HG03378 (cell line): Measurements from ENCODE around the gene CYP4B1.
"Not testable (repeated sequence)": the region's sequence is repeated elsewhere in the genome, so short reads cannot be mapped to it uniquely, and the experiment has no call there.

Experiments used
- ATAC-seq: cut with Tn5 transposase; IDR thresholded peaks from one replicate; pipeline ENCODE4 v1.9.1; 2021; ENCODE audit warnings: mild to moderate bottlenecking, moderate library complexity; ENCODE audit not compliant: unreplicated experiment

CYP4B1 gene

DNA sequence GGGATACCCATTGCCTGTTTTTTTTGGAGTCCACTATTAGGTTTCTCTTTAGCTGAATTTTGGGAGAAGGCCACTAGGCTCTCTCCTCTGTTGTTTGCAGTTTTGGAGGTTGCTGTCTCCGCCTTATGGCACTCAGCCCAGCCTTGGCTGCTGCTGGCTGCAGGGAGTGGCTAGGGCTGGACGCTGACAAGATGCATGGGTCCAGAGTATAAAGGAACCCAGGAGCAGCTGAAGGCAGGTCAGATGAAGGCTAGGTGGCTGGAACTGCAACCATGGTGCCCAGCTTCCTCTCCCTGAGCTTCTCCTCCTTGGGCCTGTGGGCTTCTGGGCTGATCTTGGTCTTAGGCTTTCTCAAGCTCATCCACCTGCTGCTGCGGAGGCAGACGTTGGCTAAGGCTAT, at the start of gene CYP4B1:
Gene CYP4B1, plus strand, starts transcription at position 237 of the 400 bp plus-strand sequence. Its CDS starts 36 bp downstream, at position 273.
- ATAC-seq = no peak

DNA sequence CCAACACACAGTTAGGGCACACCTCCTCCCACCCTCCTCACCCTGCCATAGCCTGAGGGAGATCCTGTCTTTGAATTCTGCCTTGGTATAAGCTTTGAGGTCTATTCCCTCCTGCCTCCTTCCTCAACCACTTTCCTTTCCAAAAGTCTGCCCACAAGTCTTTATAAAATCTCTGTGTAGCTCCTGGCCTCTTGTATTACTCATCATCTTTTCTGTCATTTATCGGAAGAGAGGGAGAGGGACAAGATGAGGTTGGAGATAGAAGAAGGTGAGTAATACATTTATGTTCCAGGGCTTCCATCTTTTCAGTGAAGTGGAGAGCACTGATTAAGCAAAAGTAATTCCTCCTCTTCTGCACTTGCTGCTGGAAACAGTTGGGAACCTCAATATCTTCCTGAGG, 49.4 kb upstream of the CYP4B1 start:
- ATAC-seq = no peak

- ATAC-seq = no peak
Observed at GRCh38 chr1:46749921-46750404, 48.9 kb upstream of the CYP4B1 start.

DNA sequence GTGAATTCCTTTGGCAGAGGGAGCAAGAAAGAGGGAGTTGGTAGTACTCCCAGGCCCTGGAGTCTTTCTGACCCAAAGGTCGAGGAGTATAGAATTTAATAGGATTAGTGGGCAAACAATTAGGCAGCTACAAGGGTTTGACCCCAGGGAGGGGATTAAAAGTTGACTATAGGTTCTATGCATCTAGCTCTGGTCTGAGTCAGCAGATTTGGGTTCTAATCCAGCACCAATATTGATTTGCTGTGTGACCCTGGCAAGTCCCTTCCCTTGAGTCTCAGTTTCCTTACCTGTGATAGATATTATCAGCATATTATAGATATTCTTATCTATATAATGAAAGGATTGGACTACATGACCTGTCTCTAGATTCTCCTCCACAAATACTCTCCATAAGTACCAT, 44.9 kb upstream of the CYP4B1 start:
- no peak for ATAC-seq

DNA sequence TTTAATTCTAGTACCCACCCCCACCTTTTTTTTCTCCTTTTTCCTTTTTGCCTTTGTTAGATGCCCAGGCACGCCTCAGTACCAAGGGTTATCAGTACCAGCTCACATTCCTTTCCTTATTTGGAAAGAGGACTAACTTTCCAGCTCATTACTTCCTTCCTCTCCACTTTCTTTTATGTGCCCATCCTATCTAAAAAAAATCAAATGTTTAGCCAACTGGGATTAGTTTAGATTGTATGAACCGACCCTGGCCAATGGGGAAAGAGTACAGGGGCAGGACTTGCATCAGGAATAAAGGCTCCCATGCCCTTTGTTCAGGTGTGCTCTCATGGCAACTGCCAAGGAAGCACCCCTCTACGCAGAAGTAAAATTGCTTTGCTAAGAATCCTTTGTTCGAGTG, 44.1 kb upstream of the CYP4B1 start:
- not testable (repeated sequence) for ATAC-seq

GRCh38 chr1:46755121-46755520, 43.7 kb upstream of the CYP4B1 start:
- no peak for ATAC-seq

DNA sequence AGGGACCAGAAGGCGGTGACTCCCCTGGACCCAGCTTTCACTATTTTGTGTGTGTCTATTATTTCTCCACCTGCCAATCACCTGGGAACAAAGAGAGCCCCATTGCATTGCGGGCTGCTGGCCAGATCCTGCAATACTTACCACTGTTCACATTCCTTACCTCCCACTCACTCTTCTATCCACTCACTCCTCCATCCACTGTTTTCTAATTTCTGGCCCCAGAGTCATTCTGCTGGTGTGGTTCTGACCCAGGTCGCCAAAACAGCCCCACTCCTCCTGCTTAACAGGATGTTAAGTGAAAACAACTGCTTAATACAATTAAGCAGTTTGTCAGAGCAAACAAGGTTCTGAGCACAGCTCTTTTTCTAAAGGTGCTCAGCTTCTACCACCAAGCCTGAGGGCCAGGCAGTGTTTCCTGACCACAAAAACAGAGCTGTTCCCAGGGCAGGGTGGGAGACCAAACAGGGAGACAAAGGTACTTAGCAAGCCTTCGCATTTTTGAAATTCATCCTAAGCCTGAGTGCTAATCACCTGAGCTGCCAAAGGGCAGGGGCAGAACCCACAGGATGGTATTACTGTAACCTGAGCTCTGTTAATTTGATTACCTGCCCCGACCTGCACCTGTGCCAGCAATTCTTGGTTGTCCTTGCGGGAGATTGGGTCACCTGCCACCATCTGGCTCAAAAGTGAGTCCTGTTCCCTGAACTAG, 41.4 kb upstream of the CYP4B1 start:
- ATAC-seq = no peak

GRCh38 chr1:46757956-46758528, 40.8 kb upstream of the CYP4B1 start:
- ATAC-seq = no peak

DNA sequence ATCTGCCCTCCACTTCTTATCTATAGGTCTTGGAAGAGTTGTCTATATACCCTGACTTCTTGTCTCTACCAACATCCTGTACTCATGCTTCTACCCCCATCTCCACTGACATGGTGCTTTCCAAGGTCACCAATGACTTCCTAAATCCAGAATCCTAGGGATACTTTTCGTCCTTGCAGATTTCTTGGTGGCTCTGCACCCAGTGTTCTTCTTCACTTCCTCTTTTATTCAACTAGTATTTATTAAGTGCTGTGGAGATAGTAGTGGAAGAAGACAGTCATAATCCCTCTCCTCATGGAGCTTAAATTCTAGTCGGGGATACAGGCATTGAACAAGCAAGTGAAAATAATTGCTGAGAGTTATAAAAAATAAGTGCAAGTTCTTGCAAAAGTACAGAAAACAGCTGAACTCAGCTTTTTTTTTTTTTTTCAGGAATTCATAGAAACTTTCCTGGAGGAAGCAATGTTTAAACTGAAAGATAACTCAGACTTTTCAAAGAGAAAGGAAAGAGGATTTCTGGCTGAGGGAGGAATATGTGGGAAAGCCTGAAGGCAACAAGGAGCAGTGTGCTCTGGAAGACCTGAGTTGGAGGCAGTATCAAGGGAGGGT, 38.2 kb upstream of the CYP4B1 start:
- ATAC-seq = no peak

GRCh38 chr1:46761740-46762139, 37.1 kb upstream of the CYP4B1 start:
- no peak for ATAC-seq

DNA sequence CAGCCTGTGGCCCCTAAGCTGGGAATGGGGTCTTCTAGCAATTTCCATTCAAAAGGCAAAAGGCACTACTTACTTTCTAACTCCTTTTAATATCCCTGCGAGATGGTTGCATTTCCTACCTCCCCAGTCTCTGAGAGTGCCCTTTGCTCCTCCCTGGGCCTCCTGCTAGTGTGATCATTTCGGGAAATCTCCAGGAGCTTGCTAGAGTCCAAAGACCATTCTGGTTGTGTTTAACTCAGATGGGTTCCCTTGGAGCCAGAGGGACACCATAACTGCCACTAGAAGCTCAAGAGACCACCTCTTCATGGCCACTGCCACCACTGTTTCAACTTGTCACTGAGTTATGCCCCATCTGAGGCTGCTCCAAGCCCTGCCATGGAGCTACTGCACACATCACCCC, 34.4 kb upstream of the CYP4B1 start:
- no peak for ATAC-seq

DNA sequence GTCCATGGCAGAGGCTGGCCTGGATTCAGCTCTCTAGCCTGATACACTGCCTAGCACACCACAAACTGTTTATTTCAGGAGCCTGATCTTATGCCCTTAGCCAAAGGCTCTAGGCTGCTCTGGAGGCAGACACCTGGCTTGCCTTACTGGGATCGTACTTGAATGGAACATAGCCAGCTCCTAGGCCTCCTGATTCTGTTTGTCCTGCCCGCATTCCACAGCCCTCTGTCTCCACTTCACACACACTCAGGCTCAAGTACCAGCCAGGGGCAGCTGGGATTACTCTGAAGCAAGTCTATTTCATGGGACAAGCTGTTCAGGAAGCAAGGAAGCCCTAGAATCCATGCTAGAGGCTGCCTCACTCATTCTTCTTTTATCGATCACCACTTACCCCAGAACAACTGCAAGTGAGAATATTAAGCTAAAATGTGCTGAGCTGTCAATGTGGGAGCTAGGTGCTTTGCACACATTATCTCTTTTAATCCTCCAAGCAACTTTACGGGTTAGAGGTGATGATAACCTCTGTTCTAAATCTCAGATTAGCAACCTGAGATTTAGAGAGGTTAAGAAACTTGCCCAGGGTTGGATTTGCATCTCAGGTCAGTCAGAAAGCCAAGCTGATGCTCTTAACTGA, 31.1 kb upstream of the CYP4B1 start:
- ATAC-seq = no peak

GRCh38 chr1:46768445-46768844, 30.4 kb upstream of the CYP4B1 start:
- ATAC-seq = no peak

DNA sequence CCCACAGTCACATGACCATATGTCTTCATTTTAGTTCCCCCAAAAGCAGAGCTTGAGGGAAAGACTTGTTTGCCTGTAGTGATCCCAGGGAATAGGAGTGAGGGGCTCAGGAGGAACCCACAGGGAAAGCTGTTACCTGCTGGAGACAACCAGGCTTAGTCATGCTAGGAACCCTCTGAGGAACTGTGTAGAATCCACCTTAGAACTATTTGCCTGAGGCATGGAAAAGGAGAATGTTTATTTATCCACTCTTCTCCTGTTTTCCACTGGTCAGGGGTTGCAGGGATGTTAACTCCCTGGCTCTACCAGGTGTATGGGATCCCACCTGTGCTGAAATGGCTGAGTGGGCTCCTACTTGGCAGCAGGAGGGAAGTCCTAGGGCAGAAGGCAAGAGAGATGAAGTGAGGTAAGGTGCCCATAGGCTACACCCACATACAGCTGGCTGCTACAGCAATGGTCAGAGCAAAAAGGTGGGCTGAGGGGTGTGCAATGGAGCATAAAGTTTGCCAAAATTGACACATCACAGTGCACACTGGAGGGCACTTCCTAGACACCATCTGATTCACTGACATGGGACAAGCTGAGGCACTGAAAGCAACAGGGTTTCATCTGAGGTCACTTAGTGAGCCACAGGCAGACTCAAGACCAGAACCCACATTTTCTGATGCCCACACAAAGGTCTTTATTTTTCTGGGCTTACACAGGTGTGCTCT, 29.7 kb upstream of the CYP4B1 start:
- ATAC-seq = no peak

- ATAC-seq = no peak
Observed at GRCh38 chr1:46770541-46770940, 28.3 kb upstream of the CYP4B1 start.

GRCh38 chr1:46772571-46772970, 26.3 kb upstream of the CYP4B1 start:
- ATAC-seq = no peak

- no peak for ATAC-seq
Observed at GRCh38 chr1:46774297-46774696, 24.5 kb upstream of the CYP4B1 start.

DNA sequence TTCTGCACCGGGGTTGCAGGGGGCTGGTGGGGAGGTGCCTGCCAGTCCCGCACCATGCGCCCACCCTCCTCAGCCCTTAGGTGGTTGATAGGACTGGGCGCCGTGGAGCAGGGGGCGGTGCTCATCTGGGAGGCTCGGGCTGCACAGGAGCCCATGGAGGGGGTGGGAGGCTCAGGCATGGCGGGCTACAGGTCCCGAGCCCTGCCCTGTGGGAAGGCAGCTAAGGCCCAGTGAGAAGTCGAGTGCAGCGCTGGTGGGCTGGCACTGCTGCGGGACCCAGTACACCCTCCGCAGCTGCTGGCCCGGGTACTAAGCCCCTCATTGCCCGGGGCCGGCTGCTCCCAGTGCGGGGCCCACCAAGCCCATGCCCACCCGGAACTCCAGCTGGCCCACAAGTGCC, 20.4 kb upstream of the CYP4B1 start:
- ATAC-seq = not testable (repeated sequence)

GRCh38 chr1:46784666-46785065, 14.2 kb upstream of the CYP4B1 start:
- ATAC-seq = no peak

DNA sequence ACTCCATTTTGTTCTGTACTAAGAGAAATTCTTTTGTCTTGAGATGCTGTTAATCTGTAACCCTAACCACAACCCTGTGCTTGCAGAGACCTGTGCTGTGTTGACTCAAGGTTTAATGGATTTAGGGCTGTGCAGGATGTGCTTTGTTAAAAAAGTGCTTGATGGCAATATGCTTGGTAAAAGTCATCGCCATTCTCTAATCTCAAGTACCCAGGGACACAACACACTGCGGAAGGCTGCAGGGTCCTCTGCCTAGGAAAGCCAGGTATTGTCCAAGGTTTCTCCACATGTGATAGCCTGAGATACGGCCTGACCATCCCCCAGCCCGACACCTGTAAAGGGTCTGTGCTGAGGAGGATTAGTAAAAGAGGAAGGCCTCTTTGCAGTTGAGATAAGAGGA, 10.2 kb upstream of the CYP4B1 start:
- ATAC-seq = not testable (repeated sequence)

DNA sequence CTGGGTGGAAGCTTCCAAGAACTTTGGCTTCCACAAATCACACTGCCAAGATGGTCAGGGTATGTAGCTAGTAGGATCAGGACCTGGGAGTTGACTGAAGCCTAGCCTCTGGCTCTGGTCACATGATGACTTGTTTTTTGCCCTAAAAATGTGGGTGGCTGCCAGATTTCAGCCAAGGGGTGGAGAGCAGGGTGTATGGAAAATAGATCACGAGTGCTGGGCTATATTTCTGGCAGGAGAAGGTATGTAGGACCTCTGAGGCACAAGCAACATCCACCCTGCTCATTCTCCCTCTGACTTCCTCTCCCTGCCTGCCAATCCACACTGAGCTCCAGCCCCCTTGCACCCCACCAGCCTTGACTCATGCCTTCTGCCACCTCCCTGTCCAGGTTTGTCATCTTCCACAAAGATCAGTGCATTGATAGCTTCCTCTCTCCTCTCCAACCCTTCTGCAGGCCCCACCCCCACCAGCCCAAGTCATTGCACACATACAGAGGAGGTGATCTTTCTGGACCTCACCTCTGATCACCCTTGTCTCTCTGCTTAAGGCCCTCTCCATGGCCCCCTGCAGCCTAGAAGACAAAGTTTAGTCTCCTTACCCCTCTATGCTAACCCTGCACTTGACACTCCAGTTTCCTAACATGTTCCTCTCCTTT, 8.3 kb upstream of the CYP4B1 start:
- no peak for ATAC-seq
